GM12872 (cell line): ENCODE measurements around the gene PNMA1.

Experiments used
- TF ChIP-seq, protein P1 (sequence below): IDR thresholded peaks from 3 replicates; pipeline ENCODE4 v1.5.1; 2011; ENCODE audit warnings: low read depth, mild to moderate bottlenecking, low read length, moderate library complexity; ENCODE audit not compliant: insufficient read depth

PNMA1 gene

DNA sequence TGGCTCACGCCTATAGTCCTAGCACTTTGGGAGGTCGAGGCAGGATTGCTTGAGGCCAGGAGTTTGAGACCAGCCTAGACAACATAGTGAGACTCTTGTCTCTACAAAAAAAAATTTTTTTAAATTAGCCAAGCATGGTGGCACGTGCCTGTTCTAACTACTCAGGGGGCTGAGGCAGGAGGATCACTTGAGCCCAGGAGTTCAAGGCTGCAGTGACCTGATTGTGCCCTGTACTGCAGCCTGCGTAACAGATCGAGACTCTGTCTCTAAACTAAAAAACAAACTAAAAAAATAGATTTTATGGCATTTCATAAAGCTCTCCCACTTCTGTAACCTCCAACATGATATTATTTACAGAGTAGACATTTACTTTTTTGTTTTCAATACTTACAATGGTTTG is 29.6 kb downstream of the PNMA1 start:
- TF ChIP-seq, protein P1, sequence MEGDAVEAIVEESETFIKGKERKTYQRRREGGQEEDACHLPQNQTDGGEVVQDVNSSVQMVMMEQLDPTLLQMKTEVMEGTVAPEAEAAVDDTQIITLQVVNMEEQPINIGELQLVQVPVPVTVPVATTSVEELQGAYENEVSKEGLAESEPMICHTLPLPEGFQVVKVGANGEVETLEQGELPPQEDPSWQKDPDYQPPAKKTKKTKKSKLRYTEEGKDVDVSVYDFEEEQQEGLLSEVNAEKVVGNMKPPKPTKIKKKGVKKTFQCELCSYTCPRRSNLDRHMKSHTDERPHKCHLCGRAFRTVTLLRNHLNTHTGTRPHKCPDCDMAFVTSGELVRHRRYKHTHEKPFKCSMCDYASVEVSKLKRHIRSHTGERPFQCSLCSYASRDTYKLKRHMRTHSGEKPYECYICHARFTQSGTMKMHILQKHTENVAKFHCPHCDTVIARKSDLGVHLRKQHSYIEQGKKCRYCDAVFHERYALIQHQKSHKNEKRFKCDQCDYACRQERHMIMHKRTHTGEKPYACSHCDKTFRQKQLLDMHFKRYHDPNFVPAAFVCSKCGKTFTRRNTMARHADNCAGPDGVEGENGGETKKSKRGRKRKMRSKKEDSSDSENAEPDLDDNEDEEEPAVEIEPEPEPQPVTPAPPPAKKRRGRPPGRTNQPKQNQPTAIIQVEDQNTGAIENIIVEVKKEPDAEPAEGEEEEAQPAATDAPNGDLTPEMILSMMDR: no peak

DNA sequence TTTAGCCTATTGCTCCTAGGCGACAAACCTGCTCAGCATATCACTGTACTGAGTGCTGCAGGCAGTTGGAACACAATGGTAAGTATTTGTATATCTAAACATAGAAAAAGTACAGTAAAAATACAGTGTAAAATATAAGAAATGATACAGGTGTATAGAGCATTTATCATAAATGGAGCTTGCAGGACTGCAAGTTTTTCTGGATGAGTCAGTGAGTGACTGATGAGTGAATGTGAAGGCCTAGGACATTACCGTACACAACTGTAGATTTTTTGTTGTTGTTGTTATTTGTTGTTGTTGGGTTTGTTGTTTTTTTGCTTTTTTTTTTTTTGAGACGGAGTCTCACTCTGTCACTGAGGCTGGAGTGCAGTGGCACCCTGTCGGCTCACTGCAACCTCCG is 33.4 kb downstream of the PNMA1 start:
- TF ChIP-seq, protein P1: no peak

DNA sequence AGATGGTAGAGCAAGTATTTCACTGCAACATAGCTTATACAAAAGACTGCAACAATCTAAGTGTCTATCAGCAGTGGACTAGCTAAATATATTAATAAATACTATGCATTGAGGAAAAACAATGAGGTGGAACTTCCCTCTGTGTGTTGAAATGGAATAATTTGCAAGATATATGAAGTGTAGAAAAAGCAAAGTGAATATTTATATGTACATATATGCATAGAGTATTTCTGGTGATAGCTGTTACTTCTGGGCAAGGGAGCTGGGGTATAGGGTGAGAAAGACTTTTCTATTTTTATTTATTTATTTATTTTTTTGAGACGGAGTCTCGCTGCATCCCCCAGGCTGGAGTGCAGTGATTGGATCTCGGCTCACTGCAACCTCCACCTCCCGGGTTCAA is 35.5 kb downstream of the PNMA1 start:
- TF ChIP-seq, protein P1: no peak

DNA sequence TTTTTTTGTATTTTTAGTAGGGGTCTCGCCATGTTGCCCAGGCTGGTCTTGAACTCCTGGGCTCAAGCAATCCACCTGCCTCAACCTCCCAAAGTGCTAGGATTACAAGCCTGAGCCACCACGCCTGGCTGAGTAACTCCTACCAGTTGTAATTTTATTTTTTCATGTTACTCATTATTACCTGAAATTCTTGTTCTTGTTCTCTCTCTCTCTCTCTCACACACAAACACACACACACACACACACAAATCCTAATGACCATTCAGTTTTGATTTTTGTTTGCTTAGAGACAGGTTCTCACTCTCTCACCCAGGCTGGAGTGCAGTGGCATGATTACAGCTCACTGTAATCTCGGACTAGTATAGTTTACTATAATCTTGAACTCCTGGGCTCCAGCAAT is 39.2 kb downstream of the PNMA1 start:
- TF ChIP-seq, protein P1: no peak

DNA sequence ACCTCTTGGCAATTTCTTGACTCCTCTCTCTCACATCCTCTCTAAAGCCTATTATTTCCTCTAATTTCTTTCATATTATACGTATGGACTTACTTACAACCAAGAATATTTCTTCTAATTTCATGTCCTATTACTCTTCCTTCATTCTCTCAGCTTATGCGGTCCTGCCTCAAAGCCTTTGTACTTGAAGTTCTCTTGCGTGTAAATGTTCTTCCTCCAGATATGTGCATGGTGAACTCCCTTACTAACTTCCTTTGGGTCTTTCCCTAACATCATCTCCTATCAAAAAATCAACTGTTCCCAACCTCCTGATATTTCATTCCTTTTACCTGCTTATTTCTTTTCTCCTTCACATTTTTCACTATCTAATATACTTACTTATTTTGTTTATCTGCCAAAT is 46.3 kb downstream of the PNMA1 start:
- TF ChIP-seq, protein P1: no peak

DNA sequence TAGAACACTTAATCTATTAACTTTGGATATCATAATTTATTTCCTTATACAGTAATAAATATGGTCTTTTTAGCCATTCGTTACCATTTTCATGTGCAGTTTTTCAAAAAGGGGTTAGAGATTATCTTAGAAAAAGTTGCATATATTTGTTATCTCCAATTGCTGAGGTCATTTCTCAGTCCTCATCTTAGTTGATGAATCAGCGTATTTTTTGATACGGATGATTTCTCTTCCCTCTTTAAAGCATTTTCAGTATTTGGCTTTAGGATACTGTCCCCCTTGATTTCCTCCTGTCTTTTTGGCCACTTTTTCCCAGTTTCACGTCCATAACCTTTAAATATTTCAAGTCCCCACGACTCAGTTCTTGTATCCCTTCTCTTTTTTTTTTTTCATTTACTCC is 47.6 kb downstream of the PNMA1 start:
- TF ChIP-seq, protein P1: no peak

DNA sequence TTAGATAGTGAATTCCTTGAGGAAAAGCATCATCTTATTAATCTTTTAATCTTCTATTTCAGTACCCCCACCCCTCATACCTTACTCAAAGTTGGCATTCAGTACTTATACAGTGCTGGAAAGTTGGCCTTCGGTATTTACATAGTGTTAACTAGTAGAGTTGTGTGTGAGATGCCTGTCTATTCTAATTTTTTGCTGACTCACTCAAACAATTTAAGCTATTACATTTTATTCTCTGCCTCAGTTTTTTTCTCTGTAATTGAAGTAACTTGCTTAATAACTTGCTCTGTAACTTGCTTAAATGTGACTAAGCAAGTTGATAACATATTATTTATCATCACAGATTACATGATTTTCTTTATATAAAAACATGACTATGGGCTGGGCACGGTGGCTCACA is 49.1 kb downstream of the PNMA1 start:
- TF ChIP-seq, protein P1: no peak
